AG09309 (cell line): Measurements from ENCODE around the gene ALG1L2.
"Not testable (repeated sequence)": the region's sequence is repeated elsewhere in the genome, so short reads cannot be mapped to it uniquely, and the experiment has no call there.

Experiments
- DNase-seq: peaks from one replicate; pipeline ENCODE4 v3.0.0-alpha.2; 2010; ENCODE audit warnings: low read depth
- H3K4me3 ChIP-seq: 2 replicates; pipeline ENCODE4 v1.5.1; 2011; ENCODE audit warnings: mild to moderate bottlenecking, low read depth, low read length, moderate library complexity; ENCODE audit not compliant: control insufficient read depth
- TF ChIP-seq, protein P1 (sequence below): IDR thresholded peaks from 2 replicates; pipeline ENCODE4 v1.5.1; 2011; ENCODE audit warnings: mild to moderate bottlenecking, low read depth, low read length, inconsistent platforms; ENCODE audit not compliant: insufficient read depth, control insufficient read depth; ENCODE audit errors: missing control alignments

ALG1L2 gene

DNA sequence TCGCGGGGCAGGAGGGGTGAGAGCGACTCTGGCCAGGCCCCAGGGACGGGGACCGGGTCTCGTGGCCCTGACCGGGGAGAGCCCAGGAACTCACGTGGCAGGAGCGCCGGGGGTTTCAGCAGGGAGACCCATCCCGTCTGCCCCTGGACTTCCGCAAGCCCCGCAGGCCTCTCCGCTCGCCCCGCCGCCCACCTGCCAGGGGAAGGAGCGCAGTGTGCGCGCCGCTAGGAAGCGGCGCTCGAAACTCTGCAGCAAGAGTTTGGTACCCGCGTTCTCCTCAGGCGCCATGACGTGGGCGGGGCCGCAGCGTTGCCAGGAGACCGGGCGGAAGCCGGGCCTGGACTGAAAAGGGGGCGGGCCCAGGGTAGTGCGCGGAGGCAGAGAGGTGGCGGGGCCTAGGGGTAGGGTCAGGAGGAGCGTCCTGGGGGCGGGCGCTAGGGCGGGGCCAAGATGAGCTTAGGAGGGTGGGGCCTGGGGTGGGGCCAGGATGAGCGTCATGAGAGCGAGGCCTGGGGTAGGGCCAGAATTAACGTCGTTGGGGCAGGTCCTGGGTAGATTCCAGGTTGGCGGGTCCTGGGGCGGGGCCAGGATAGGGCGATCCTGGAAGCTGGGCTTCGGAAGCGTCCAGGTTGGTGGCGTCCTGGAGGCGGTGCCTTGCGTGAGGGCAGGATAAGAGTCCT, 29.7 kb downstream of the ALG1L2 start:
- DNase-seq = peak; percentile 89
- H3K4me3 ChIP-seq = peak overlapping the region; percentile 93
- TF ChIP-seq, protein P1, sequence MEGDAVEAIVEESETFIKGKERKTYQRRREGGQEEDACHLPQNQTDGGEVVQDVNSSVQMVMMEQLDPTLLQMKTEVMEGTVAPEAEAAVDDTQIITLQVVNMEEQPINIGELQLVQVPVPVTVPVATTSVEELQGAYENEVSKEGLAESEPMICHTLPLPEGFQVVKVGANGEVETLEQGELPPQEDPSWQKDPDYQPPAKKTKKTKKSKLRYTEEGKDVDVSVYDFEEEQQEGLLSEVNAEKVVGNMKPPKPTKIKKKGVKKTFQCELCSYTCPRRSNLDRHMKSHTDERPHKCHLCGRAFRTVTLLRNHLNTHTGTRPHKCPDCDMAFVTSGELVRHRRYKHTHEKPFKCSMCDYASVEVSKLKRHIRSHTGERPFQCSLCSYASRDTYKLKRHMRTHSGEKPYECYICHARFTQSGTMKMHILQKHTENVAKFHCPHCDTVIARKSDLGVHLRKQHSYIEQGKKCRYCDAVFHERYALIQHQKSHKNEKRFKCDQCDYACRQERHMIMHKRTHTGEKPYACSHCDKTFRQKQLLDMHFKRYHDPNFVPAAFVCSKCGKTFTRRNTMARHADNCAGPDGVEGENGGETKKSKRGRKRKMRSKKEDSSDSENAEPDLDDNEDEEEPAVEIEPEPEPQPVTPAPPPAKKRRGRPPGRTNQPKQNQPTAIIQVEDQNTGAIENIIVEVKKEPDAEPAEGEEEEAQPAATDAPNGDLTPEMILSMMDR = no peak

DNA sequence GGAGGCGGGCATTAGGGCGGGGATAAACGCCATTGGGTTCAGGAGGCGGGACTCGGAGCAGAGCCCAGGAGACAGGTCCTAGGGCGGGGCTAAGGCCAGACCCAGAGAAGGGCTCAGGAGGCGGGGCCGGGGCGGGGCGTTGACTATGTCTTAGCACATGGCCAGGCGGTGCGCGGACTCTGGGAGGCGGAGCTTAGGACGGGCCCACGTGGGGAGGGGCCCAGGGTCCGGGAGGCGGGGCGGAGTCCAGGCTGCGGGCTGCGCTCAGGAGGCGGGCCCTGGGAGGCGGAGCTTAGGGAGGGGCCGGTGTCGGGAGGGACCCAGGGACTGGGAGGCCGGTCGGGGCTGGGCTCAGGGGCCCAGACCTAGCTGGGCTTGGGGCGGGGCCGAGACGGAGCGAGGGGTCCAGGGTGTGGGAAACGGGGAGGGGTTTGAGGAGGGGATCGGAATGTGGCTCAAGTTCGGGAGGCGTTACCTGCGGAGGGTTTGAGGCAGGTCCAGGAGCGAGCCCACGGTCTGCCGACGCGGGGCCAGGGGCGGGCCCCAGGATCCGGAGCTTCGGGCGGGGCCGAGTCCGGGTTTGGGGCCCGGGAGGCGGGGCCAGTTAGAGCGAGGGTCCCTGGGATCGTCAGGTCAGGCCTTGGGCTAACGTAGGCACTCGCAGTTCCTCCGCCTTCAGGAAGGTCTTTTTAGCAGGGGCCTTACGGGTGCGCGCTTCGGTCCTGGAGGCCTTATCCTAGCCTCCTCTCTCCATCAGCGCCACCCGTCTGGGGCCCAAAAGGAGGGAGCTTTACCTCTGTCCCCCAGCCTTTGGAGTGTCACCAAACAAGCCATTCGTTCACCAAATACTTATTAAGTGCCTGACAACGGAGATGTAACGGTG, 30.5 kb downstream of the ALG1L2 start:
- peak overlapping the region; percentile 42 for H3K4me3 ChIP-seq
- peak; percentile 77 for DNase-seq

DNA sequence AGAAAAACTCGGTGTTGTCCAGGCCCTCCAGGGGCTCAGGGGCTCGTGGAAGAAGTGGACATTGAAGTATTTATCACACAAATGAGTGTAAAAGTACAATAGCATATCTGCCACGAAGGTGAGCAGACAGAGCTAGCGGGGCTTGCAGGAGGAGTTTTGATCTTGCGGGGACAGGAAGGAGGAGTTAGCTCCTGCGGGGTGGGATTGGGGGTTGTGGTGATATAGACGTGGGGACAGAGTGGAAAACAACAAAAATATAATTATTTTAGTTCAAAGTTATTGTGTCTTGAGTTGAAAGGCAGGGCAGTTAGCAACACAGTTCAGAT, 31.1 kb downstream of the ALG1L2 start:
- DNase-seq = not testable (repeated sequence)
- peak overlapping the region; percentile 42 for H3K4me3 ChIP-seq

DNA sequence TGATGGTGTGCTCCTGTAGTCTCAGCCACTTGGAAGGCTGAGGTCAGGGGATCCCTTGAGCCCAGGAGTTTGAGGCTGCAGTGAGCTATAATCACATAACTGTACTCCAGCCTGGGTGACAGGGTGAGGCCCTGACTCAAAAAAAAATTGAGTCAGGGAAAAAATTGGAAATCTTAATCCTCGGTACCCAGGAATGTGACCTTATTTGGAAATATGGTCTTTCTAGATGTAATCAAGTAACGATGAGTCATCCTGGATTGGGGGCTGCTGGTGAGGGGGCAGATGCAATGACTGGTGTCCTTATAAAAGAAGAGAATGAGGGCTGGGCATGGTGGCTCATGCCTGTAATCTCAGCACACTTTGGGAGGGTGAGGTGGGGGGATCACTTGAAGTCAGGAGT, 33.8 kb downstream of the ALG1L2 start:
- not testable (repeated sequence) for H3K4me3 ChIP-seq, DNase-seq

DNA sequence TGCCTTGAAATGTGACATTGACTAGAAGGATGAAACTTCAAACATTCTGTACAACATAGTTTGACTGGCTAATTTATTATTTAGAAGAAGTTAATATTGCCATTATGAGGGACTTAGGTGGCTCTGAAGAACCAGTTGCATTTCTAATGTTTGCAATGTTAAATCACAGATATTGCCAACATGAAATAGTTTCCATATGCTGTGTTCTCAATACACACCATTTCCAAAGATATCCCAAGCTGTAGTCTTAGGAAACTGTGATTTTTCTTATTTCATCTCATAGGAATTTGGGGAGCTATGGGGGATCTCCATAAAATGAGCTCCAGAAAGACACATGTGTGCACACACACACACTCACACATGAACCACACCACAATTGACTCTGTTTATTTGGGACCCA, 36.3 kb downstream of the ALG1L2 start:
- no peak for DNase-seq
- TF ChIP-seq, protein P1 = no peak
- no peak overlapping the region for H3K4me3 ChIP-seq

DNA sequence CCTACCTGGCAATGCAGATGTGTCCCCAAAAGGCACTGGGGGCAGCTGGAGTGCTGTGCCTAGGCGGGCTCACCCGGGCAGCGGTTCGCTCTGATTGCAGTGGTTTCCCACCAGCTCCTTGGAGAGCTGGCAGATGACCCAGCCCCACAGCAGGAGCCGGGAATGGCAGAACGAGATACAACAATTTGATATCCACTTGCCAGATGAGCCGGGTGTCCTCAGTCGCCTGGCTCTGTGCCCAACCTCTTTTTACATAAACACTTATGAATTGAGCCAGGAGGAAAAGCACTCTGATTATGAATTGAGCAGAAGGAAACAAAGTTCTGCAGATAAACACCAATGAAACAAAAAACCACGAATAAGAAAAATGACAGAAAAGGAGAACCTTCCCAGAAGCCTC, 38.2 kb downstream of the ALG1L2 start:
- DNase-seq, H3K4me3 ChIP-seq: not testable (repeated sequence)

DNA sequence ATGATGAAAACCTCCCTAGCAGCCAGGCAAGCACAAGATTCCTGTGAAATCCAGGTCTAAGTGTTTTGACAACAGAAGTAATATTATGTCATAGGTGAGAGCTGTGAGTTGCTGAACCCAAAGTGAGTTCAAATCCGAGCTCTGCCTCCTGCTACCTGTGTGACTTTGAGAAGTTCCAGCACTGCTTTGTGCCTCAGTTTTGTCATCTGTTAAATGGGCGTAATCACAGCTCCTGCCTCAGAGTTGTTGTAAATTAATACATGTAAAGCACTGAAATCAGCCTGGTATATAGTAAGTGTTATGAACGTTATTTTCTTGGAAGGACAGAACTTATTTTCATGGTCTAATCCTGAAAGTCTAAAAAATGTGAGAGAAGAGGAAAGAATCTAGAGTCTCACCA, 38.7 kb downstream of the ALG1L2 start:
- H3K4me3 ChIP-seq, DNase-seq: not testable (repeated sequence)

DNA sequence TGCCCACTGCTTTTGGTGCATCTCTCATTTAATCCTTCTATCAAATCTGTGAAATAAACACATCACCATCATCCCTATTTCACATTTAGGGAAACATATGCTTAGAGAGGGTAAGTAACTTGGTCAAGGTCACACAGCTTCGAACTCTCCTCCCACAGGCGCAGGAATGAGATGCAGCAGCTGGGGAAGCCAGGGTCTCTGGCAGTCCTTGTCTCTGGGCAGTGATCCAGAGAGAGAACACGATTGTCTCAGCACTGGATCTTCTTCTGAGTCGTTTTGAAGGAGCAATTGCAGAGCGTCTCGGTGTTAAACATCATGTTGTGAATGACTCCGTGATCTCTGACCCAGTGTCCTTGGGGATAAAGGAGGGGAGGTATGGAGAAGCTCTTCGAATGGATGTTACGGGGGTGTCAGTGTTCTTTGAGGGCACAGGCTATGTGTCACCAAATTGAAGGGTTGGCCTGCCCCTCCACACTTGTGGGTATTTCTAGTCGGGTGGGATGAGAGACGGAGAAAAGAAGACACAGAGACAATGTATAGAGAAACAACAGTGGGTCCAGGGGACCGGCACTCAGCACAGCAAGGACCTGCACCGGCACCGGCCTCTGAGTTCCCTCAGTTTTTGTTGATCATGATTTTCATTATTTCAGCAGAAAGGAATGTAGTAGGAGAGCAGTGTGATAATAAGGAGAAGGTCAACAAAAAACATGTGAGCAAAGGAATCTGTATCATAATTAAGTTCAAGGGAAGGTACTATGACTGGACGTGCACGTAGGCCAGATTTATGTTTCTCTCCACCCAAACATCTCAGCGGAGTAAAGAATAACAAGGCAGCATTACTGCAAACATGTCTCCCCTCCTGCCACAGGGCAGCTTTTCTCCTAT, 41.5 kb downstream of the ALG1L2 start:
- not testable (repeated sequence) for H3K4me3 ChIP-seq, DNase-seq

DNA sequence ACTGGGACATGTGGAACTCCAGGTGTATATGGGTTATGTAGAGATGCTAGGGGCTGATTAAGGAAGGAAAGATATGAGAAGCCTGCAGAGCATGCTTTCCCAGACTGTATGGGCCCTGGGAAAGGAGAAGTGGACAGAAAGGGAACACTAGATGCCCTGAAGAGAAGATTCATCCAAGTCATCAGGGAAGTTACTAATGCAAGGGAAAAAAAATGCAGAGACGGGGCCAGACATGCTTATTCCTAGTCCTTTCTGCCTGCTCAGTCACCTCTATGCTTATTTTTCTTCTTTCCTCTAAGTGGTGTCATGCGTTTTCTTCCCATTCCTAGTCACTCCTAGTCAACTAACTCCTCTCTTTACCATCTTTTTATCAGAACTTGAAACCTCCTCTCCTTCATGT, 43.8 kb downstream of the ALG1L2 start:
- not testable (repeated sequence) for H3K4me3 ChIP-seq, DNase-seq

DNA sequence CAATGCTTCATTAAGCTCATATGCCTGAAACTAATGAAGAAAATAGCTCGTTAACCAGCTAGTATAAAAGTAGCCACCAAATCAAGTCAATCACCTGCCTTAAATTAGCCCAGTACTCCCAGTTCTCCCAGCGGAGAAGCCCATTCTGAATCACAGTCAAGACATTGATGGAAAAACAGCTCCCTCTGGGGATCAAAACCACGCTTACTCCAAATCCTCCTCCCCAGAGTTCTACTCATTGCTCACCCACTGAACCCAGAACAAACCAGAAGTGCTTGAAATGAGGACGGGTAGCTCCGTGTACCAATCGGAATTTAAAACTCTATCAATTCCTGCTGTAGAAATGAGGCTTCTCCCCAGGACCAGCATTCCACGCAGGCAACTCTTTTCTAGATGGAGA, 54.7 kb downstream of the ALG1L2 start:
- H3K4me3 ChIP-seq, DNase-seq: not testable (repeated sequence)

DNA sequence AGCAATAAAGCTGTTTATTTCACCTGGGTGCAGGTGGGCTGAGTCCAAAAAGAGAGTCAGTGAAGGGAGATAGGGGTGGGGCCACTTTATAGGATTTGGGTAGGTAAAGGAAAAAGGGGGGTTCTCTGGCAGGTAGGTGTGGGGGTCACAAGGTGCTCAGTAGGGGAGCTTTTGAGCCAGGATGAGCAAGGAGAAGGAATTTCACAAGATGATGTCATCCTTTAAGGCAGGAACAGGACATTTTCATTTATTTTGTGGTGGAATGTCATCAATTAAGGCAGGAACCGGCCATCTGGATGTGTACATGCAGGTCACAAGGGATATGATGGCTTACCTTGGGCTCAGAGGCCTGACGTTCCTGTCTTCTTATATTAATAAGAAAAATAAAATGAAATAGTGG, 56.1 kb downstream of the ALG1L2 start:
- H3K4me3 ChIP-seq, DNase-seq: not testable (repeated sequence)

DNA sequence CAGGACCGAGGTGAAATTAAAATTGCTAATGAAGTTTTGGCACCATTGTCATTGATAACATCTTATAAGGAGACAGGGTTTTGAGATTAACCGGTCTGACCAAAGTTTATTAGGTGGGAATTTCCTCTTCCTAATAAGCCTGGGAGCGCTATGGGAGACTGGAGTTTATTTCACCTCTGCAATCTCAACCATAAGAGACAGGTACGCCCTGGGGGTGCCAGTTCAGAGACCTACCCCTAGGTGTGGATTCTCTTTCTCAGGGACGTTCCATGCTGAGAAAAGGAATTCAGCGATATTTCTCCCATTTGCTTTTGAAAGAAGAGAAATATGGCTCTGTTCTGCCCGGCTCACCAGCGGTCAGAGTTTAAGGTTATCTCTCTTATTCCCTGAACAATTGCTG, 57.4 kb downstream of the ALG1L2 start:
- not testable (repeated sequence) for H3K4me3 ChIP-seq

DNA sequence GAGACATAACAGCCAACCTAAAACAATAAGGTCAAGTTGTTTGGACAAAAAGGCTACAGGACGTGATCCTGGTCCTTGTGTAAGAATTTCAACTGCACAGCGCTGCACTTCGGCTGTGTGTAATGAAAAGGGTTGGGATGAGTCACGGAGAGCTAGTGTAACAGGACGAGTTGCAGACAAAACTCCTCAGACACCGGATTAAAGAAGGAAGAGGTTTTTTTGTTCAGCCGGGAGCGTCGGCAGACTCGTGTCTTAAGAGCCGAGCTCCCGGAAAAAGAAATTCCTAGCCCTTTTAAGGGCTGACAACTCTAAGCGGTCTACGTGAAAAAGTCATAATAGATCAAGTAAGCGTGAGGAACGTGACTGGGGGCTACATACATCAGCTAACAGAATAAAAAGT, 59.1 kb downstream of the ALG1L2 start:
- not testable (repeated sequence) for DNase-seq, H3K4me3 ChIP-seq

More for the DNA sequence above, 57.4 kb downstream of the ALG1L2 start:
- not testable (repeated sequence) for DNase-seq
